Hematopoietic multipotent progenitor cell treated with erythropoietin and hydrocortisone succinate and interleukin-3 and kit ligand, for 8 days (in vitro differentiated cells): ENCODE measurements around the gene OR2T2.
A peak's percentile ranks its signal among the peaks of the same experiment; 100 is the strongest.
"Not testable (repeated sequence)": the region's sequence is repeated elsewhere in the genome, so short reads cannot be mapped to it uniquely, and the experiment has no call there.

Experiments
- DNase-seq: peaks from one replicate; pipeline ENCODE4 v3.0.0-alpha.2; 2015

The OR2T2 gene

GRCh38 chr1:248445399-248445798 is at the start of gene OR2T2:
Gene OR2T2, plus strand, starts transcription at chr1:248445637. Its CDS starts 7,161 bp downstream, at chr1:248452798.
- DNase-seq, result not testable (repeated sequence)

- DNase-seq, result no peak
Observed at GRCh38 chr1:248402748-248403147, 42.7 kb upstream of the OR2T2 start, which contains the start of gene OR2T1. Gene OR2T1, plus strand, starts transcription at chr1:248403048. Its CDS starts 3,100 bp downstream, at chr1:248406148.

GRCh38 chr1:248404024-248404423 is 41.4 kb upstream of the OR2T2 start:
- peak; percentile 18 for DNase-seq

GRCh38 chr1:248406721-248407692 is 38.4 kb upstream of the OR2T2 start:
- DNase-seq, result no peak

GRCh38 chr1:248416226-248416625 is 29.2 kb upstream of the OR2T2 start:
- no peak for DNase-seq

GRCh38 chr1:248417854-248418253 is 27.6 kb upstream of the OR2T2 start:
- no peak for DNase-seq

- no peak for DNase-seq
Observed at GRCh38 chr1:248421384-248421783, 24.1 kb upstream of the OR2T2 start.

- not testable (repeated sequence) for DNase-seq
Observed at GRCh38 chr1:248427526-248428191, 17.8 kb upstream of the OR2T2 start.

- not testable (repeated sequence) for DNase-seq
Observed at GRCh38 chr1:248428192-248428533, 17.3 kb upstream of the OR2T2 start.

GRCh38 chr1:248431683-248432082 is 13.8 kb upstream of the OR2T2 start:
- not testable (repeated sequence) for DNase-seq

- not testable (repeated sequence) for DNase-seq
Observed at GRCh38 chr1:248432201-248432600, 13.2 kb upstream of the OR2T2 start.

GRCh38 chr1:248433811-248434415 is 11.5 kb upstream of the OR2T2 start:
- not testable (repeated sequence) for DNase-seq

GRCh38 chr1:248434913-248435312 is 10.5 kb upstream of the OR2T2 start:
- not testable (repeated sequence) for DNase-seq

GRCh38 chr1:248436303-248436702 is 9.1 kb upstream of the OR2T2 start:
- DNase-seq, result not testable (repeated sequence)

GRCh38 chr1:248438668-248439067 is 6.8 kb upstream of the OR2T2 start:
- not testable (repeated sequence) for DNase-seq

GRCh38 chr1:248439283-248439682 is 6.2 kb upstream of the OR2T2 start:
- DNase-seq, result not testable (repeated sequence)

- not testable (repeated sequence) for DNase-seq
Observed at GRCh38 chr1:248442500-248443277, 2.7 kb upstream of the OR2T2 start.

- DNase-seq, result not testable (repeated sequence)
Observed at GRCh38 chr1:248444603-248445002, 834 bp upstream of the OR2T2 start.

GRCh38 chr1:248448409-248449074 is 3.1 kb downstream of the OR2T2 start:
- DNase-seq, result not testable (repeated sequence)

GRCh38 chr1:248449821-248450465 is 4.5 kb downstream of the OR2T2 start:
- not testable (repeated sequence) for DNase-seq

- DNase-seq, result not testable (repeated sequence)
Observed at GRCh38 chr1:248450466-248451145, 5.2 kb downstream of the OR2T2 start.
